ENCODE measurements around the gene PACSIN1. TPM values are rescaled to one million over a fixed set of nuclear protein-coding genes. Genes with fewer than 3 reads are reported as not detected.

The PACSIN1 gene
- total RNA-seq, 4 donors from 2014 or later, result not detected

GRCh38 chr6:34547701-34548644, 82.1 kb downstream of the PACSIN1 start:
- no peaks in the 10 kb centered on the region for H3K9me3 ChIP-seq
- intact Hi-C loops (cut with DNase I), result no loop called here
- H3K36me3 ChIP-seq, result no peaks in the 10 kb centered on the region
- peaks cover 0 to 8% (median 0%) of the 10 kb centered on the region in 4 donors for H3K27me3 ChIP-seq
- 77 to 81% methylated on average over 5 to 7 of the region's 11 CpGs for WGBS, 2 donors
- H3K4me1 ChIP-seq, result peaks cover 0 to 17% (median 6%) of the 10 kb centered on the region in 3 donors
- TF ChIP-seq CTCF (IDR thresholded peaks at IDR 0.05), result no peak
- TF ChIP-seq POLR2A (IDR thresholded peaks at IDR 0.05), result no peak
- no peak for DNase-seq
- H3K27ac ChIP-seq, result peak overlapping the region in 1 of 4 donors; percentile 16
- H3K4me3 ChIP-seq, result no peak overlapping the region

- Histone ChIP-seq H3K9me3 (no peaks in the 10 kb centered on the region), H3K27ac (no peak overlapping the region), H3K4me1 (peaks cover 0 to 21% (median 6%) of the 10 kb centered on the region in 3 donors), H3K4me3 (no peak overlapping the region), H3K27me3 (peaks cover 0 to 8% (median 0%) of the 10 kb centered on the region in 4 donors), H3K36me3 (no peaks in the 10 kb centered on the region)
- TF ChIP-seq POLR2A (IDR thresholded peaks at IDR 0.05), result no peak
- no peak for TF ChIP-seq CTCF (IDR thresholded peaks at IDR 0.05)
- intact Hi-C loops (cut with DNase I), result no loop called here
- DNase-seq, result no peak
- WGBS, 2 donors, result 58 to 64% methylated on average over 9 of the region's 16 CpGs
Measured at GRCh38 chr6:34549026-34549803, 83.3 kb downstream of the PACSIN1 start.

- WGBS, 2 donors, result 100% methylated on average over 1 of the region's 2 CpGs; no CpG with 5 or more reads in 1 of the 2 donors
Measured at GRCh38 chr6:34549804-34550202, 83.9 kb downstream of the PACSIN1 start.

GRCh38 chr6:34551720-34552119, 85.8 kb downstream of the PACSIN1 start:
- Histone ChIP-seq H3K9me3 (no peaks in the 10 kb centered on the region), H3K27ac (no peak overlapping the region), H3K4me3 (no peak overlapping the region), H3K36me3 (no peaks in the 10 kb centered on the region), H3K4me1 (peaks cover 0 to 15% (median 5%) of the 10 kb centered on the region in 3 donors), H3K27me3 (peaks cover 0 to 8% (median 0%) of the 10 kb centered on the region in 4 donors)
- TF ChIP-seq POLR2A (IDR thresholded peaks at IDR 0.05) (no peak), CTCF (IDR thresholded peaks at IDR 0.05) (no peak)
- intact Hi-C loops (cut with DNase I), result no loop called here
- 93 to 95% methylated on average over 7 to 8 of the region's 8 CpGs for WGBS, 2 donors
- no peak for DNase-seq

More at GRCh38 chr6:34549804-34550202, 83.9 kb downstream of the PACSIN1 start:
- Histone ChIP-seq H3K27ac (no peak overlapping the region), H3K4me3 (no peak overlapping the region), H3K27me3 (peaks cover 0 to 8% (median 0%) of the 10 kb centered on the region in 4 donors), H3K4me1 (peaks cover 0 to 21% (median 6%) of the 10 kb centered on the region in 3 donors), H3K36me3 (no peaks in the 10 kb centered on the region), H3K9me3 (no peaks in the 10 kb centered on the region)
- TF ChIP-seq CTCF (IDR thresholded peaks at IDR 0.05), result no peak
- no peak for TF ChIP-seq POLR2A (IDR thresholded peaks at IDR 0.05)
- no peak for DNase-seq
- intact Hi-C loops (cut with DNase I), result no loop called here
